GM20431 (cell line): Measurements from ENCODE around the gene SCAF8.
"Not testable (repeated sequence)": the region's sequence is repeated elsewhere in the genome, so short reads cannot be mapped to it uniquely, and the experiment has no call there.

Experiments used
- in situ Hi-C: fragments of 300-500 bp; cut with MseI, MboI; formaldehyde crosslinking; loops from one replicate; pipeline ENCODE4 v1.15.0; 2020; ENCODE audit warnings: low sequenced_read_pairs; ENCODE audit not compliant: unreplicated experiment

Gene SCAF8

GRCh38 chr6:154731296-154732218 lies 1.7 kb upstream of the SCAF8 start:
- in situ Hi-C loops, result no loop called here

GRCh38 chr6:154732538-154733182 lies 556 bp upstream of the SCAF8 start:
- in situ Hi-C loops, result no loop called here

DNA sequence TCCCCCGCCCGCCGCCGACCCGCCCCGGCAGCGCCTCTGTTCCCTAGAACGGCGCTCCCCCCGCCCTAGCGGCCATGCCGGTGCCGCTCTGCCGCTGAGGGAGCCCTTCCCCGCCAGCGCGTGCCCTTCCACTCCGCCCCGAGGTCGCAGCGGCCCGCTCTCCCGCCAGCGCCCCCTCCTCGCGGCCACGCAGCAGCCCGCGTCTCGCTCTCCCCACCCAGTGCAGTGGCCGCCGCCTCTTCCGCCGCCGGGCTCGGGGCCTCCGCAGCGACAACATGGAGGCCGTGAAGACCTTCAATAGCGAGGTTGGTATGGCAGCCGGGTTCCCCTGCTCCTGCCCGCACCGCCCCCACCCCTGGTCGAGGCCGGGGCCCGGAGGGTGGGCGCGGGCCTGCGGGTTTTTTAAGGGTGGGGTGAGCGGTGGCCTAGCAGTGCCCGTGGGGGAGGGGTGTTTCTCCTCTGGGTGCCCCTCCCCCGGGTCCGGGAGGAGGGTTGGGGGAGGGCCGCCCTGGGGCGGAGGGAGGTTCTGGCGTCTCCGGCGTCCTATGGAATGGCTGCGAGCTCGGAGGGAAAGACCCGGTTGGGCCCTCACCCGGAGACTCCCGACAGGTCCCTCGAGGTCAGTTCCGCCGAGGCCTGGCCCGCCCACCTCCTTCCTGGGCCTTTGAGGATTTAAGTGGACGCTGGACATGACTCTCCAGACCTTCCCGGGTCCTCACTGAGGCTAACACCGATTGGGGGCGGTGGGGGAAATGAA lies 588 bp downstream of the SCAF8 start:
- in situ Hi-C loops, result no loop called here

DNA sequence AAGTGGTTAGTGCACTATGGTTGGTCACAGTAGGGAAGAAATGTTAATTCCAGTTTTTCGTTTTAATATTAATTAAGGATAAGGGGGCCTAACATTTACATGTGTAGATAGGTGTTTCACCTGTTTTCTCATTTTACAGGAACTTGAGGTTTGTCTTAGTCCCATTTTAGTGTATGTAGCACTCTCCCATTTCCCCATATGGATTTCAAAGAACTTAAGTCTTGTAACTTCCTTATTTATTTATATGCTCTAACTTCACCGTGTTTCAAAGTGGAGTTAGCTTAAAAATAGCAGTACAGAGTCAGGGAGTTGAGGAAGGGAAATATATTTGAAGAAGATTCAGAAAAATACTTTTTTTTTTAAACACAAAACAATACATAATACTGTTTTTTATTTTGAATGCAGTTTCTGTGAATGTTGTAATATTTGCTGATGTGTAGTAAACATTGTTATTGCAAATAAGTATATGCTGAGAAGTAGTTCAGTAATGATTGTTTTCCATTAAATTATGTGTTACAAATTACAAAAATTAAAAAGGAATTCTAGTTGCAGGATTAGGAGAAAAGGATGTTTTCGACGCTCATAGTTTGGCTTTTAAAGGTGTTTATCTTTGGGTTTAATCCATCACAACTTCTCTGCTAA lies 3.5 kb downstream of the SCAF8 start:
- in situ Hi-C loops, result no loop called here

- in situ Hi-C loops, result no loop called here
These were observed 4.2 kb downstream of the SCAF8 start for GRCh38 chr6:154737424-154737823.

- in situ Hi-C loops, result no loop called here
These were observed 5.3 kb downstream of the SCAF8 start for GRCh38 chr6:154738551-154738961.

DNA sequence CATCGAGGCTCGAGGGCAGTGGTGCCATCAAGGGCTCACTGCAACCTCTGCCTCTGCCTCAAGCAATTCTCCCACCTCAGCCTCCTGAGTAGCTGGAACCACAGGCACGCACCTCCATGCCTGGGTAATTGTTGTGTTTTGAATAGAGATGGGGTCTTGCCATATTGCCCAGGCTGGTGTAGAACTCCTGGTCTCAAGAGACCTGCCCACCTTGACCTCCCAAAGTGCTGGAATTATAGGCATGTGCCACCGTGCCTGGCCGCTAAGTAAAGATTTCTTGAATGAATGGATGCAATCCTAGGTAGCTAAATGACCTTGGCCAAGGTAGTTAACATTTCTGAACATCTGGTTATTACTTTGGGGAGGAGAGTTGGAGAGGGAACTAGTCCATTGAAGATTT lies 7.4 kb downstream of the SCAF8 start:
- in situ Hi-C loops, result no loop called here

GRCh38 chr6:154742891-154743290 lies 9.7 kb downstream of the SCAF8 start:
- in situ Hi-C loops, result no loop called here

GRCh38 chr6:154744029-154744745 lies 11.0 kb downstream of the SCAF8 start:
- in situ Hi-C loops, result not testable (repeated sequence)

GRCh38 chr6:154745243-154745642 lies 12.0 kb downstream of the SCAF8 start:
- in situ Hi-C loops, result no loop called here

DNA sequence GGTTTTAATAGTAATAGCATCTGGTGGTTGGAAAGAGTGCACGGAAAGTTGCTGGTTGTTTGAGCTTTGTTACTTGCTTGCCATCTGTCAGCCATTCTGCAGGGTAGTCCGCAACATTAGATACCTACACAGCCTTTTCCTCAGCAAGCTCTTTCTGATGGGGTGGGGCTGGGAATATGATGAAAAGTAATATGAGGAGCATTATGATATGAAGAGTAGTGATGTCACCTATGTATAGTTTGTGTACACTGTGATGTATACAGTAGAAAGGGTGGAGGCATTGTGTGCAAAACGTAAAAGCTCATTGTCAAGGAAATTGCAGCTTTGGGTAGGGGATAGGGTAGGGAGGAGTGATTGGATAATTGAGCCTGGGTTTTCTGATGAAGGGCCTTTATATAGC lies 16.1 kb downstream of the SCAF8 start:
- in situ Hi-C loops, result no loop called here

GRCh38 chr6:154751011-154751800 lies 18.0 kb downstream of the SCAF8 start:
- in situ Hi-C loops, result no loop called here

DNA sequence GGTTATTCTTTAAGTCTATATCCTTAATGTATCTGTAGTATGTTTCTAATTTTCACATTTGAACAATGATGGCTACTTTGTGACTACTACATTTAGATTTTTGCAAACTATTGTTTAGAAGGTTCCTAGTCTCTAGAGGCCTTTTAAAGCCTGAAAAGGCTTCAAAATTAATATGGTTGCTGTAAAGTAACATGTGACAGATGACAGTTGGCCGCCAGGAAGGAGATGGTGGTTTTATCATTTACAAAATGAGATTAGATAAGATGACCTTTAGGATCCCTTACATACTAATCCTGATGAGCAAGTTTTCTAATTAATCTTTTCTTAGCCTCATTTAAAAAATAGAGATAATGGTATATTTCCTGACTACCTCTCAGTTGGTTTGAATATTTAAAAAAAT lies 18.8 kb downstream of the SCAF8 start:
- in situ Hi-C loops, result no loop called here

DNA sequence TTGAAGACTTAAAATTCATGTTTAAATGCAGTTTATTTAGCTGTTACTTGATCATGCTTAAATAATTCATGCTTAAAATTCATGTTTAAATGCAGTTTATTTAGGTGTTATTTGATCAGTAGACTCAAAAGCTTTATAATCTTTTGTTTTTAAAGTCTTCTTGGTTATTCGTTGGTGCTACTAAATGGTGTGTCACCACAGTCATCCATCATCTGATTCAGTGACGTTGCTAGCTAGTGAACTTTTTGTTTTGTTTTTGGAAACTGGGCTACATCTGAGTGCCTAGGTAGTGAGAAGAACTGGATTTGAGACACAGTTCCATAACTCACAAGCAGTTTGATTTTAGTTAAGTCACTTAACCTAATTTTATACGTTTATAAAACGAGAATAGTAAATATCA lies 20.9 kb downstream of the SCAF8 start:
- in situ Hi-C loops, result no loop called here

DNA sequence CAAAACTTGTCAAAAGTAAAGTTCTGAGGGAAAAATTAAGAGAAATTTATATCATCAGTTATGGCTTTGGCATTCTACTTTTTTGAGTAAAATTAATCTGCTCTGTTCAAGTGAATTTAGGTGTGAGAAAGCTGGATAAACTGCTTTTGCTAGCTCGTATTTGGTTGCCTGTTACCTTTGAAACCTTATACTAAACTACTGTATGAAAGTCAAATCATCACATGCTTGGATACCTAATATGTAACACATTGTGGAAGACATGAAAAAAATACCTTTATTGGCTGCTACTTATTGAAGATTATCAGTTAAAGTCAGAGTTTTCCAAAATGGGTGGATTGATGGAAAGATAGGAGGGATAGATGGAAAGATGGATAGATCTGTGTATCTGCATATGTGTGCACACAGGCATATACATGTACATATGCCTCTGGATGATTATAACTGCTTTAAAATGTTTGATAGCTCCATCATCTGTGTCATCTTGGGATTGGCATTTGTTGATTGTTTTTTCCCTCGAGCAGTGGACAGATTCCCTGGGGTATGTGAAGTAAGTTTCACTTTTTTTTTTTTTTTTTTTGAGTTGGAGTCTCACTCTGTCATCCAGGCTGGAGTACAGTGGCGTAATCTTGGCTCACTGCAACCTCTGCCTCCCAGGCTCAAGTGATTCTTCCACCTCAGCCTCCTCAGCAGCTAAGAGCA lies 24.3 kb downstream of the SCAF8 start:
- in situ Hi-C loops, result no loop called here

- in situ Hi-C loops, result no loop called here
These were observed 24.9 kb downstream of the SCAF8 start for GRCh38 chr6:154758125-154758524.

GRCh38 chr6:154763650-154764049 lies 30.4 kb downstream of the SCAF8 start:
- in situ Hi-C loops, result no loop called here

GRCh38 chr6:154765273-154765672 lies 32.1 kb downstream of the SCAF8 start:
- in situ Hi-C loops, result no loop called here
